Uterus (tissue), 2 donors: Measurements from ENCODE around the gene KRTAP3-3.

Experiments used
- CTCF ChIP-seq, 4 experiments: fragments of 200-600 bp in 2 of 4; fragments of 450-650 bp in 2 of 4; sonication (generic) in 2 of 4; IDR thresholded peaks; one replicate each; pipeline ENCODE4 v1.5.1; 2016 to 2019; ENCODE audit warnings: antibody characterized with exemption in 4 of 4, mild to moderate bottlenecking in 2 of 4, moderate library complexity in 1 of 4
- POLR2A ChIP-seq, 2 donors: fragments of 450-650 bp; IDR thresholded peaks; one replicate each; pipeline ENCODE4 v1.6.1; 2016; ENCODE audit warnings: antibody characterized with exemption in 2 of 2, mild to moderate bottlenecking in 1 of 2, moderate library complexity in 1 of 2

- no peak for TF ChIP-seq POLR2A (IDR thresholded peaks at IDR 0.05)
- no peak for TF ChIP-seq CTCF (IDR thresholded peaks at IDR 0.05)
Measured at GRCh38 chr17:41024697-41025096, 30.7 kb upstream of the KRTAP3-3 start.
